Endothelial cell of umbilical vein (primary cell): ENCODE data around the gene CAPN8.

Source experiments
- GATA2 ChIP-seq: IDR thresholded peaks from 2 replicates; pipeline ENCODE4 v1.7.0; 2011; ENCODE audit warnings: low read depth, mild to moderate bottlenecking, moderate library complexity, mixed read lengths, low read length; ENCODE audit not compliant: insufficient read length, insufficient read depth
- POLR2AphosphoS5 ChIP-seq: IDR thresholded peaks from 2 replicates; pipeline ENCODE4 v1.6.1; 2012; ENCODE audit warnings: low read depth, mild to moderate bottlenecking, control low read depth, low read length, moderate library complexity; ENCODE audit not compliant: insufficient read depth
- TF ChIP-seq, protein P1 (sequence below), 2 donors: IDR thresholded peaks; 1 replicate in 1 of 2; 2 replicates in 1 of 2; pipeline ENCODE4 v1.5.1; 2011; ENCODE audit warnings: low read length in 2 of 2, mild to moderate bottlenecking in 2 of 2, moderate library complexity in 2 of 2, control low read depth in 1 of 2, inconsistent platforms in 1 of 2, low read depth in 1 of 2; ENCODE audit not compliant: insufficient read depth in 1 of 2; ENCODE audit errors: extremely low read depth in 1 of 2

DNA sequence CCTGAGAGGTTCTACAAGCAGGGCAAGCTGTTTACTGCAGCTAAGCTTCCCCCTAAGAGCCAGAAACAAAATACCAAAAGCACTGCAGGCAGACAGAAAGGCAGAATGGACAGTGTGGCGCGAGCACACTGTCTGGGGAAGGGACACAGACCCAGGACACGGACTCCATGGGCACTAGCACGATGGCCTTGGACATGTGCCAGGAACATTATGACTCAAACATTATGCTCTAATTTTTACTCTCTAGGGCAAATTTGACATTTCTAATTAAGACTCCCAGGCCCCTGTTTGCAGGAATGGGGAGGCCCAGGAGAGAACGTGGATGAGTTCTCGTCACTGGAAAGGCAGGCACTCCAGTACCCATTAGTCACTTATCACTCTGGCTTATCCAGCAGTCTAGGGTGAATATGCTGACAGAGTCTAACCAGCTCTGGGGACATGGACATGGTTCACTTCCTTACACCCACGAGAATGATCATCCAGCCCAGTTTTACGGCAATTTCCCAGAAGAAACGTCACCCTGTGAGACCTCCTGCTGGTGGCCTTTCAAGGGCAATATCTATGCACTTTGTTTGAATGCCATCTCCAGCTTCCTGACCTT lies 45.1 kb downstream of the CAPN8 start:
- TF ChIP-seq POLR2AphosphoS5 = no peak
- TF ChIP-seq, protein P1, sequence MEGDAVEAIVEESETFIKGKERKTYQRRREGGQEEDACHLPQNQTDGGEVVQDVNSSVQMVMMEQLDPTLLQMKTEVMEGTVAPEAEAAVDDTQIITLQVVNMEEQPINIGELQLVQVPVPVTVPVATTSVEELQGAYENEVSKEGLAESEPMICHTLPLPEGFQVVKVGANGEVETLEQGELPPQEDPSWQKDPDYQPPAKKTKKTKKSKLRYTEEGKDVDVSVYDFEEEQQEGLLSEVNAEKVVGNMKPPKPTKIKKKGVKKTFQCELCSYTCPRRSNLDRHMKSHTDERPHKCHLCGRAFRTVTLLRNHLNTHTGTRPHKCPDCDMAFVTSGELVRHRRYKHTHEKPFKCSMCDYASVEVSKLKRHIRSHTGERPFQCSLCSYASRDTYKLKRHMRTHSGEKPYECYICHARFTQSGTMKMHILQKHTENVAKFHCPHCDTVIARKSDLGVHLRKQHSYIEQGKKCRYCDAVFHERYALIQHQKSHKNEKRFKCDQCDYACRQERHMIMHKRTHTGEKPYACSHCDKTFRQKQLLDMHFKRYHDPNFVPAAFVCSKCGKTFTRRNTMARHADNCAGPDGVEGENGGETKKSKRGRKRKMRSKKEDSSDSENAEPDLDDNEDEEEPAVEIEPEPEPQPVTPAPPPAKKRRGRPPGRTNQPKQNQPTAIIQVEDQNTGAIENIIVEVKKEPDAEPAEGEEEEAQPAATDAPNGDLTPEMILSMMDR (IDR thresholded peaks at IDR 0.05; ENCODE audit: extremely low read depth in 1 of 2, insufficient read depth in 1 of 2, low read depth in 1 of 2, low read length in 2 of 2) = no peak
- TF ChIP-seq GATA2 = no peak
